GM12892 (cell line): ENCODE data around the gene TNNT1. TPM values are rescaled to one million over a fixed set of nuclear protein-coding genes. Genes with fewer than 3 reads are reported as not detected.

Experiments
- DNase-seq: peaks from one replicate; pipeline ENCODE4 v3.0.0; 2011; ENCODE audit not compliant: insufficient read length
- FAIRE-seq: peaks from 2 replicates; lab custom pipeline; 2011; peaks lifted over from hg19 to GRCh38; lab: Jason Lieb, UNC
- POLR2A ChIP-seq: IDR thresholded peaks from 2 replicates; pipeline ENCODE4 v1.6.1; 2011; ENCODE audit warnings: low read depth, low read length, control low read depth
- POLR2AphosphoS5 ChIP-seq: IDR thresholded peaks from 2 replicates; pipeline ENCODE4 v1.6.1; 2011; ENCODE audit warnings: low read depth, low read length, control low read depth
- TAF1 ChIP-seq: IDR thresholded peaks from 2 replicates; pipeline ENCODE4 v1.6.1; 2011; ENCODE audit warnings: low read depth, mild to moderate bottlenecking, control low read depth, low read length, borderline replicate concordance
- polyA plus RNA-seq: library from polyadenylated mRNA; unstranded; fragments of >200 nt; gene quantifications from one replicate; pipeline ENCODE4 v1.2.1, GENCODE V29; 2012; ENCODE audit warnings: missing spikeins, inconsistent platforms; ENCODE audit not compliant: missing spikeins

TNNT1 gene
- not detected for polyA plus RNA-seq

GRCh38 chr19:55149078-55150003 is at the start of gene TNNT1:
Gene TNNT1 (minus strand): TSS chr19:55149206. CDS start chr19:55147157, 2,049 bp downstream.
- DNase-seq (no peak), FAIRE-seq (no peak)
- TF ChIP-seq TAF1 (no peak), POLR2AphosphoS5 (no peak), POLR2A (no peak)

GRCh38 chr19:55198651-55199050 is 49.6 kb upstream of the TNNT1 start:
- FAIRE-seq, result no peak
- no peak for DNase-seq
- TF ChIP-seq POLR2A (no peak), TAF1 (no peak), POLR2AphosphoS5 (no peak)

GRCh38 chr19:55197528-55197927 is 48.5 kb upstream of the TNNT1 start:
- DNase-seq, result no peak
- no peak for FAIRE-seq
- no peak for TF ChIP-seq TAF1
- no peak for TF ChIP-seq POLR2AphosphoS5
- TF ChIP-seq POLR2A, result no peak

- DNase-seq (no peak), FAIRE-seq (no peak)
- no peak for TF ChIP-seq POLR2AphosphoS5
- TF ChIP-seq POLR2A, result no peak
- TF ChIP-seq TAF1, result no peak
Measured at GRCh38 chr19:55196803-55197202, 47.8 kb upstream of the TNNT1 start.

GRCh38 chr19:55193481-55193880 is 44.5 kb upstream of the TNNT1 start:
- no peak for DNase-seq
- no peak for FAIRE-seq
- no peak for TF ChIP-seq POLR2AphosphoS5
- no peak for TF ChIP-seq TAF1
- TF ChIP-seq POLR2A, result no peak

GRCh38 chr19:55189403-55189835 is 40.4 kb upstream of the TNNT1 start:
- DNase-seq (no peak), FAIRE-seq (no peak)
- TF ChIP-seq POLR2A (no peak), TAF1 (no peak), POLR2AphosphoS5 (no peak)

- no peak for TF ChIP-seq POLR2A
- TF ChIP-seq POLR2AphosphoS5, result no peak
- no peak for TF ChIP-seq TAF1
- FAIRE-seq, result no peak
- no peak for DNase-seq
Measured at GRCh38 chr19:55188625-55189024, 39.6 kb upstream of the TNNT1 start.

- no peak for TF ChIP-seq POLR2A
- TF ChIP-seq TAF1, result no peak
- no peak for DNase-seq
- no peak for FAIRE-seq
Measured at GRCh38 chr19:55186080-55186479, 37.1 kb upstream of the TNNT1 start.

- TF ChIP-seq TAF1 (no peak), POLR2AphosphoS5 (no peak), POLR2A (no peak)
- FAIRE-seq, result no peak
- DNase-seq, result no peak
Measured at GRCh38 chr19:55181740-55182139, 32.7 kb upstream of the TNNT1 start.

GRCh38 chr19:55179606-55180484 is 30.8 kb upstream of the TNNT1 start, which contains the start of gene SYT5:
Gene SYT5 (minus strand): TSS chr19:55180289. CDS start chr19:55179041, 1,248 bp downstream.
- DNase-seq (peak; percentile 66), FAIRE-seq (no peak)
- TF ChIP-seq POLR2AphosphoS5, result no peak
- TF ChIP-seq POLR2A, result no peak
- no peak for TF ChIP-seq TAF1
